Activated CD8-positive, alpha-beta memory T cell treated with anti-CD3 and anti-CD28 coated beads, Interleukin-2, amount 50 U/mL, for 24 hours (primary cell): Measurements from ENCODE around the gene C6orf163.

Source experiments
- DNase-seq: peaks from one replicate; pipeline ENCODE4 v3.0.0-alpha.2; 2020; ENCODE audit errors: extremely low read depth

The C6orf163 gene

GRCh38 chr6:87357479-87358196 lies 13.0 kb downstream of the C6orf163 start:
- DNase-seq = no peak

DNA sequence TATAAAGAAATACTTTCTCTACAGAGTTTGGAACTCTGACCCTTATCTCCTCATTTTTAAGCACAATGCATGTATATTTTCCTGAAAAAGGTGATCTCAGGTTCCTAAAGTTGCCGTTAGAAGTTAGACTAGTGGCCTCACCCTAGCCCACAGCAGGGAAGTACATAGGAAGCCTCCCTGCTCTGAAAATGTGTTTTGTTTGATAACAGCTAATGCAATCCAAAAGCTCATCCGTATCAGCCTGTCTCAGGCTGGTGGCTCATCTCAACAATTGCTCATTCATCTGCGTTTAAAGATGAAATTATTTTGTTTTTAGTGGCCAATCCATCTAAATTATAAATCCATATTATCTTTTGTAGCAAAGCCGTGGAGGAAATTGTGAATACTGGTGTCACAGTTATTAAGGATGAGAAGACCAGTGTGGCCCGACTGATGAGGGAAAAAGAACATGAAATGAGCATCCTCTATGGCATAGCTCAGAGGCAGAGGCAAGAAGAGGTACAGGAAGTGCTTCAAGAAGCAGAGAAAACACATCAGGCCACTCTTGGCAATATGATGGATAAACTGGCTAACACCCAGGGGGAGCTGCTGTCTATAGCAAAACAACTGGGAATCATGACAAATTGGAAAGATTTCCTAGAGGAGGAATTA lies 20.1 kb downstream of the C6orf163 start:
- DNase-seq = no peak

- DNase-seq = no peak
Measured at GRCh38 chr6:87366072-87366827, 21.6 kb downstream of the C6orf163 start.

- no peak for DNase-seq
Measured at GRCh38 chr6:87366899-87367298, 22.3 kb downstream of the C6orf163 start.

DNA sequence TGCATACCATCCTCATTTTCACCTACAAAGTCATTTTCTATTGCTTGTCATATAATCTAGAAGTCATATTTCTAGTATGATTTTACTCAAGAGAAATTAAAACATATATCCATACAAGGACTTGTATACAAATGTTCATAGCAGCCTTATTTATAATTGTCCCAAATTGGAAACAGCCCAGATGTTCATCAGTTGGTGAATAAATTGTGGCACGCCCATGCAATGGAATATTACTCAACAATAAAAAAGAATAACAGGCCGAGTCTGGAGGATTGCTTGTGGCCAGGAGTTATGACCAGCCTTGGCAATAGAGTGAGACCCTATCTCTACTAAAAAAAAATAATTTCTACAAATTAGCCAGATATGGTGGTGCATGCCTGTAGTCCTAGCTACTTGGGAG lies 28.8 kb downstream of the C6orf163 start:
- DNase-seq = no peak

DNA sequence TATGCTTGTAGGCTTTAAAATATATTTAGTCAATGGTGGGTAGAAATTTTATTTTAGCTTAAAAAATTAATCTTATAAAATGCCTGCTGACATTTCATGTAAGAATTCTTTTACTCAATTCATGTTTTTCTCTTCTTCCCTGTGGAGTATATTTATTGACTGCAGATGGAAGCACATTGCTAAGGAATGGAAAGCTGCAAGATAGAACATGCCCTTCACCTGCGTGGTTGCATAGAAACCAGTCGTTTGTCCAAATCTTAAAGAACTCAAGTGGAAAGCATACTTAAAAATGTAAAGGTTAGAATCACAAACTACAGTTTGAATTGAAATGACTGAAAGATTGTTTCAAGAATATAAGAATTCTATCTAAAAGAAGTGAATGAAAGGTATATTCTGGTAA lies 30.7 kb downstream of the C6orf163 start:
- DNase-seq = no peak

GRCh38 chr6:87376643-87377042 lies 32.0 kb downstream of the C6orf163 start:
- DNase-seq = no peak

- DNase-seq = no peak
Measured at GRCh38 chr6:87378947-87379346, 34.3 kb downstream of the C6orf163 start.

DNA sequence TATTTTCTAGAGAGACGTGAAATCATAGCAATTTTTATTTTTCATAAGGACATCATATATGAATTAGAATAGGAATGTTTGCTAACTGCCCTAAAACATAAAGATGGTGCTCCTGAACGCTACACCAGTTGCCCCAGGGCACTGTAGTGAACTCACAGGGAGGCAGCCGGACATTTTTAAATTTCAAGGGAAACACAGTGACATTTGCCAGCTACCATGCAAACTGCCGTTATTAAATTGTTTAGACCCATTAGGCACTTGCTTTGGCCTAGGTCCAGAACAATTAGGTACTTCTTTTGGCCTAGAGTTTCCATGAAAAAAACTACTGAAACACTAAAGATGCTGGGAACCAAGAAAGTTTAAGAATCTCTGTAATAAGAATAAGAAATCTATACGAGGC lies 38.2 kb downstream of the C6orf163 start:
- DNase-seq = no peak

DNA sequence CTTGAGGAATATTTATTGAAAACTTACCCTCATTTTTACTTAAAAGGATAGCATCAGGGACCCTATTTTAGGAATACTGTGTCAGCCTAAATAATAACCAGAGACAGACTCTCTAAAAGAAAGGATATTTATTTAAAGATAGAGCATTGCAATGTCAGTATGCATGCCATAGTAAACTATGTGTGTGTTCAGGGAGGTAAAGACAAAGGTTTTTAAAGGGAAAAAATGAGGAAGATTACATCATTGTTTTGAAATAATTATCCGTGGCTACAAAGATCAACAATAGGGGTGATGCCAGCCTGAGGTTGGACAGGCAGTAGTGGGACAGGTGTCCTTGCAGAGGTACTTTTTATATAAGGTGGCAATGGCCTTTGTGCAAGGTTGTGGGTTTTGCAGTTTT lies 39.4 kb downstream of the C6orf163 start:
- DNase-seq = no peak

DNA sequence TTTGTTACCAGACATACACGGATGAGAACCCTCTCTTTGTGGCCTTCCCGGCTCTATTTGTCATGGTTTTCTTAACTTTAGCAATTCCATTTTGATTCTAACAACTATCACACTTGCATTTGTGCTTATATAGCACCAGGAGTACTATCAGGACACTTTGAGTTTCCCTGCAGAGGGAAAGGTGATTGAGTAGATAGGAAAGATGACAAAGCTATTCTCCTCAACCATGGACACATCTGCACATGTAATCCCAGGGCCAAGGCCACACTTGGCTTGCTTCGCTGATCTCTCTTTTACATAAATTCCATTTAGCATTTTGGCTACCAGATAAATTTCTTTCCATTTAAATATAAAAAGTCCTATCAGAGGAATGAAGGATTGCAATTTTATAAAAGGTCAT lies 39.8 kb downstream of the C6orf163 start:
- DNase-seq = no peak

GRCh38 chr6:87391334-87391733 lies 46.7 kb downstream of the C6orf163 start:
- no peak for DNase-seq

GRCh38 chr6:87393026-87393622 lies 48.5 kb downstream of the C6orf163 start:
- no peak for DNase-seq

DNA sequence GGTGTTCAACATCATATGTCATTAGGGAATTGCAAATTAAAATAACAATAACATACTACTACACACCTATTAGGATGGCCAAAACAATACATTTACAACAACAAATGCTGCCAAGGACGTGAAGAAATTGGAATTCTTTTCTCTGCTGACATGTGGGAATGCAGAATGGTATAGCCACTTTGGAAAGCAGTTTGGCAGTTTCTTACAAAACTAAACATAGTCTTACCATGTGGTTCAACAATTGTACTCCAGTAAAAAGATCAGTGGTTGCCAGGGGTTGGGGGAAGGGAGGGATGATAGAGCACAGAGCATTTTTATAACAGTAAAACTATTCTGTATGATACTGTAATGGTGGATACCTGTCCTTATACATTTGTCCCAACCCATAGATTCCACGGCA lies 50.8 kb downstream of the C6orf163 start:
- DNase-seq = no peak

DNA sequence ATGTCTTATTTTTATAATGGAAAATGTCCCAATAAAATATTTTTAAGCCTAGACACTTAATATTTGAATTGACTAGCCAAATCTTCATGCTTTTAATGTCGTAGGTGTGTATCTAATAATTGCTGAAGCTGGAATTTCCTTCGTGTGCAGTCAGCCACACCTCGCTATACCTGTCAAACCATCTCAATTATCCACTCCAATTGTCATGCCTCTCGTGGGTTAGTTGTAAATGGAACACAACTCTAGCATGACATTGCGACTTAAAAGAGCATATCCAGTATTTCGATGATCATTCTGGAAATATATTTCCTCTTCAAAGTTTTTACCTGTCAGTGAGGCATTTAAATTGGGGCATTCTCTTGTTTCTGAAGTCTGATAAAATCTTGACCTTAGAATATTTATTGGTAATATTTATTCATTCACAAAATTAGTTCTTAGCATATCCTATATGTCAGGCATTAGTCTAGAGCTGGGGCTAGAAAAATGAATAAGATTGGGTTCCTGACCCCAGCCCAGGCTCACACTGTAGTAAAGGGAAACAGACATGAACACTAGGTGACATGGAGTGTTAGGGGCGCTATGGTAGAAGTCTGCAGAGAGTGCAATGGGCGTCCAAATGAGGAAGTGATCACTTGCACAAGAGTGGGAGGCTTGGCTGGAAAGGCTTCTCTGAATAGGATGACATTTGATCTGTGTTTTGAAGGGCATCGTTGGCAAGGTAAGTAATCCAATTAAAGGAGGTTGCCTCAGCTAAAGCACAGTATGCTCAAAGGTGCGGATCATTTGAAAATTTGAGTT lies 52.2 kb downstream of the C6orf163 start:
- no peak for DNase-seq

GRCh38 chr6:87397656-87398055 lies 53.0 kb downstream of the C6orf163 start:
- no peak for DNase-seq

DNA sequence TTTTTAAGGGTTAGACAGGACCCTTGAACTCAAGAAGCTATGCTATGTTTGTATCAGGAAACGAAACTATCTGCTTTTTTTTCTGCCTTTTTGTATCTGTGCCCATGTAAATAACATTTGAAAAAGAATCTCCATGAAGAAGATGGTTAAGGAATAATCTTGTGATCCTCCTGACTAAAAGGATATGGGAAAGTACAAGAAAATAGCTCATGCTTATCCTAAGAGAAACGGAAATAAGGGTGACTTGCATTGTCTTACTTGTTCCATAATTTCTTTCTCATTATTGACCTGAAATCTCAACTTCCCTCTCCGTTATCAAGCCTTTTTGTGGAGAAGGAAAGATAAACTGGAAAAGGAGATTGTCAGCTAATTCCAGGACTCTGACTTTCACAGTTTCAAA lies 57.2 kb downstream of the C6orf163 start:
- DNase-seq = no peak

DNA sequence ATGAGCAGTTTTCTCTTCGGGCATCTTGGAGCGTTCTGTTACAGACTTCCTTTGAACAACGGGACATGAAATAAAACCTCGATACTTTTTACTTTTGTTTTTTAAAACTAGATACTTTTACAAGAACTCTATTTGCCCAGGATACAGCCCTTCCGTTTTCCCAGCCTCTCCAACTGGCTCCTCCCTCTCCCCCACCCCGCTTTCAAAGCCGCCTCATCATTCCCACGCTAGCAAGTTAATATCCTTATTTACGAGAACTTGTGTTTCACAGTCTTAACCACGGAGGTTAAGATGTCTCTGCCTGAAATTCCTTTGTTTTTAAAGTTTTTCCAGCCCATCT lies 62.9 kb downstream of the C6orf163 start:
- no peak for DNase-seq

DNA sequence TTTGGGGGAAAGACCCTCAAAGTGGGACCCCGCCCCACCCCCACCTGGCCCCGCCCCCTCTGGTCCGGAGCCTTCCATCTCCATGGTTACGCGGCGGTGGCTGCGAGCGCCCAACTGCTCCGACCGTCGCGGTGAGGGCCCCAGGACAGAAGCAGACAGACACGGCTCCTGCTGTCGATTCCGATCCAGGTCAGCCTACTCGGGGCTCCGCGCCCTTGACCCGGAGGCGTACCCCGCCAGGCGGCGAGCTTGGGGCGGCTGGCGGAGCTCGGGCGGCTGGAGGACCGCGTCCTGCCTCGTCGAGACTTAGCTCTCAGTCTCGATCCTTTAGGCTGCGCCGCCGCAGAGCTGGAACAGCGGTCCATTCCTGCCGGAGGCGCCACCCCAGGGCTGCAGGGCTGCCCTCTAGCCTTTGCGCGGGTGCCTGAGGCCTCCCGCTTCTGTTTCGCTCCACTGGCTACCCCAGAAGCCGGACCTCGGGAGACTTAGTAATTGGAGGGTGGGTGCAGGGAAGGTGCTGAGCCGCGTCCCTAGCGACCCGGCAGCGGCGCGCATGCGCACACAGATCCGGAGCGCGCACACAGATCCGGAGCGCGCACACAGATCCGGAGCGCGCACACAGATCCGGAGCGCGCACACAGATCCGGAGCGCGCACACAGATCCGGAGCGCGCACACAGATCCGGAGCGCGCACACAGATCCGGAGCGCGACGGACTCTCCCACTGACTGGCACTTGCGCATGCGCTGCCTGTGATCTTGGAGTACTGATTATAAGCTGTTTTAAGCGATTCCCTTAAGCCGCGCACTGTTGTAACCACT lies 63.5 kb downstream of the C6orf163 start, which contains the start of gene CFAP206:
Gene CFAP206, plus strand, starts transcription at position 72 of the 820 bp plus-strand sequence. CDS start 1,868 bp downstream, outside the sequence.
- peak; percentile 33 for DNase-seq

- DNase-seq = no peak
Measured at GRCh38 chr6:87408721-87409155, 64.1 kb downstream of the C6orf163 start.
